SK-N-SH (cell line): ENCODE data around the gene ABHD16B. TPM values are rescaled to one million over a fixed set of nuclear protein-coding genes. Genes with fewer than 3 reads are reported as not detected.

Experiments used
- CTCF ChIA-PET: fragments of 300-600, 350-600 bp; formaldehyde crosslinking; extraction: SDS; loops from one replicate; lab custom pipeline; 2021; lab: Yijun Ruan, JAX
- POLR2A ChIA-PET: fragments of 350-600 bp; sonication (Branson Sonifier 250); formaldehyde crosslinking; extraction: SDS; loops from one replicate; lab custom pipeline; 2020; ENCODE audit warnings: antibody characterized with exemption, inconsistent platforms; lab: Yijun Ruan, JAX
- DNase-seq: peaks from one replicate; pipeline ENCODE4 v3.0.0; 2012
- H2AFZ ChIP-seq: fragments of 200-600 bp; sonication (generic); 2 replicates; pipeline ENCODE4 v1.8.1; 2016; ENCODE audit warnings: antibody characterized with exemption, mild to moderate bottlenecking, low read depth
- H3F3A ChIP-seq: fragments of 200-600 bp; sonication (generic); replicated peaks from 2 replicates; pipeline ENCODE3; 2016; ENCODE audit warnings: antibody characterized with exemption, mild to moderate bottlenecking; ENCODE audit not compliant: insufficient read depth
- H3K27ac ChIP-seq, 2 experiments: fragments of 200-500 bp in 1 of 2; fragments of 200-600 bp in 1 of 2; sonication (Bioruptor generic) in 1 of 2; sonication (generic), shearing (Covaris generic) in 1 of 2; 2 replicates each; pipeline versions ENCODE4 v1.5.1 to v1.6.1; 2014 to 2016; ENCODE audit warnings: low read depth in 2 of 2, inconsistent platforms in 1 of 2, low read length in 1 of 2, mild to moderate bottlenecking in 1 of 2, mixed read lengths in 1 of 2
- H3K27me3 ChIP-seq: fragments of 200-600 bp; sonication (generic), shearing (Covaris generic); 2 replicates; pipeline ENCODE4 v1.6.1; 2016; ENCODE audit warnings: mixed run types; ENCODE audit not compliant: insufficient read depth
- H3K36me3 ChIP-seq, 2 experiments: fragments of 200-500 bp in 1 of 2; fragments of 200-600 bp in 1 of 2; sonication (Bioruptor generic) in 1 of 2; sonication (generic) in 1 of 2; replicated peaks in 1 of 2; 2 replicates each; pipeline versions ENCODE3 to v1.5.1; 2014 to 2016; ENCODE audit warnings: low read length in 1 of 2, mild to moderate bottlenecking in 1 of 2; ENCODE audit not compliant: insufficient read depth in 2 of 2, control insufficient read depth in 1 of 2
- H3K4me1 ChIP-seq, 2 experiments: fragments of 200-500 bp in 1 of 2; fragments of 200-600 bp in 1 of 2; sonication (Bioruptor generic) in 1 of 2; sonication (generic), shearing (Covaris generic) in 1 of 2; 2 replicates each; pipeline versions ENCODE4 v1.5.1 to v1.6.1; 2014 to 2016; ENCODE audit warnings: low read depth in 1 of 2, low read length in 1 of 2, mixed run types in 1 of 2; ENCODE audit not compliant: insufficient read depth in 2 of 2, control insufficient read depth in 1 of 2
- H3K4me2 ChIP-seq: fragments of 200-600 bp; sonication (generic), shearing (Covaris generic); 2 replicates; pipeline ENCODE4 v1.6.1; 2017; ENCODE audit warnings: mixed run types
- H3K4me3 ChIP-seq, 2 experiments: fragments of 200-500 bp in 1 of 2; fragments of 200-600 bp in 1 of 2; sonication (Bioruptor generic) in 1 of 2; sonication (generic), shearing (Covaris generic) in 1 of 2; 2 replicates each; pipeline versions ENCODE4 v1.5.1 to v1.8.1; 2014 to 2016; ENCODE audit warnings: low read depth in 2 of 2, inconsistent platforms in 1 of 2, low read length in 1 of 2, mild to moderate bottlenecking in 1 of 2, mixed read lengths in 1 of 2, moderate library complexity in 1 of 2
- H3K79me2 ChIP-seq: fragments of 200-600 bp; sonication (generic); 2 replicates; pipeline ENCODE4 v1.8.1; 2017; ENCODE audit warnings: mild to moderate bottlenecking; ENCODE audit not compliant: insufficient read depth
- H3K9ac ChIP-seq: fragments of 200-600 bp; sonication (generic); 2 replicates; pipeline ENCODE4 v1.6.1; 2017; ENCODE audit warnings: mixed run types
- H3K9me2 ChIP-seq: fragments of 200-600 bp; sonication (generic); 2 replicates; pipeline ENCODE4 v1.6.1; 2017; ENCODE audit warnings: mixed run types
- H3K9me3 ChIP-seq: fragments of 200-600 bp; sonication (generic); 2 replicates; pipeline ENCODE4 v1.6.1; 2017; ENCODE audit warnings: mixed run types, mild to moderate bottlenecking, moderate library complexity
- H4K20me1 ChIP-seq: fragments of 200-600 bp; sonication (generic); 2 replicates; pipeline ENCODE4 v1.6.1; 2017; ENCODE audit warnings: mild to moderate bottlenecking, mixed run types; ENCODE audit not compliant: insufficient read depth
- ELF1 ChIP-seq: IDR thresholded peaks from 2 replicates; pipeline ENCODE4 v1.4.0; 2012
- GABPA ChIP-seq: IDR thresholded peaks from 2 replicates; pipeline ENCODE4 v1.4.0; 2012; ENCODE audit warnings: low read depth, mild to moderate bottlenecking
- MAX ChIP-seq: IDR thresholded peaks from 2 replicates; pipeline ENCODE4 v1.4.0; 2012; ENCODE audit warnings: low read depth
- NRF1 ChIP-seq: IDR thresholded peaks from 2 replicates; pipeline ENCODE4 v1.6.1; 2012; ENCODE audit warnings: low read depth, mild to moderate bottlenecking, low read length
- POLR2AphosphoS5 ChIP-seq: IDR thresholded peaks from 2 replicates; pipeline ENCODE4 v1.6.1; 2012; ENCODE audit warnings: low read depth, low read length
- RCOR1 ChIP-seq: fragments of 150-350 bp; IDR thresholded peaks from 2 replicates; pipeline ENCODE4 v1.6.1; 2017; ENCODE audit warnings: antibody characterized with exemption, low read length
- USF2 ChIP-seq: fragments of 150-350 bp; IDR thresholded peaks from 2 replicates; pipeline ENCODE4 v1.6.1; 2017; ENCODE audit warnings: antibody characterized with exemption, low read length, low read depth, borderline replicate concordance
- WGBS: methylation state at CpG from one replicate; pipeline ENCODE4 v1.1.6; 2017; ENCODE audit warnings: low lambda C conversion rate; 5-methylcytosine and 5-hydroxymethylcytosine counted together
- polyA plus RNA-seq, 3 experiments: library from polyadenylated mRNA; depleted of rRNA; stranded (reverse); fragments of >200 nt; gene quantifications; 2 replicates each; pipeline ENCODE4 v1.2.3, GENCODE V29; 2012
- TF ChIP-seq, protein P1 (sequence below): IDR thresholded peaks from 2 replicates; pipeline ENCODE4; 2012
- TF ChIP-seq, protein P2 (sequence below): fragments of 150-350 bp; IDR thresholded peaks from 2 replicates; pipeline ENCODE4 v1.6.1; 2016; ENCODE audit warnings: mild to moderate bottlenecking, low read depth, low read length
- TF ChIP-seq, protein P3 (sequence below): IDR thresholded peaks from 2 replicates; pipeline ENCODE4 v1.4.0; 2012; ENCODE audit warnings: low read depth, borderline replicate concordance

Gene ABHD16B
- polyA plus RNA-seq, 1 of the 3 experiments (the other 2 are of a cell fraction), result not detected

DNA sequence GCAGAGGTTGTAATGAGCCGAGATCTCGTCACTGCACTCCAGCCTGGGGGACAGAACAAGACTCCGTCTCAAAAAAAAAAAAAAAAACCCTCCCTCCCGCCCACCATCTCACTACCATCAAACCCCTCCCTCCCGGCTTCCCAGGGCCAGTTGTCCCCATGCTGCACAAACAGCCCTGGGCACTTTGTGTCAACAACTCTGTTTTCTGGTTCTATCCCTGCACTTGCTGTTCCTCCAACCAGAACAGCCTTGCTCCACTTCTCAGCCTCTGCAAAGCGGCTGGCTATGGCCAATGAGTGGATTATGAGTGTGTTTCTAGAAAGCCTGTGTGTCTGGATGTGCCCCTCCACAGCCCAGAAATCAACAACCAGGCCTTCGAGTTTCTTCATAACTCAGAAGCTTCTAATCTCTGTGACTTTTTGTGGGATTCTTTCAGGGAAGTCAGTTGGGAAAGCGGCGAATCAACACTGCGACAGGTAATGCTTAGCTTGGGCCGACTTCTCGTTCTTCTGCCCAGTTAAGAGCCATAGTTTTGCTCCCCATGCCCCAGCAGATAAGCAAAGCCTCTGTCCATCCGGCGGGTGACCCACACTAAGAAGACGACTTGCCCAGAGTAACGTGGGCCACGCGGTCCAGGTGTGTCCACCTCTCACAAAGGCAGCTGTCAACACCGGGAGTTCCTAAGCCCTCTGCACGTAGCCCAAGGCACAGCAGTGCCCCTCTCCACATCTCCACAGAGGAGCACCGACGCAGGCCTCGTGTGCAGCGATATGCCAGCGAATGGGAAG is 35.8 kb upstream of the ABHD16B start:
- Histone ChIP-seq H3K27me3 (peaks cover 6% of the 10 kb centered on the region; the same call in 1 of the 2 replicates), H4K20me1 (no peaks in the 10 kb centered on the region), H3K9me3 (no peaks in the 10 kb centered on the region), H3K27ac (no peak overlapping the region), H3K4me2 (no peak overlapping the region), H3K4me1 (peaks cover 0 to 4% of the 10 kb centered on the region in 2 experiments; a peak in 1 of 4 replicates), H3K79me2 (no peaks in the 10 kb centered on the region), H3K9me2 (no peaks in the 10 kb centered on the region), H3K4me3 (no peak overlapping the region), H3K9ac (no peak overlapping the region), H3F3A (peaks cover 4% of the 10 kb centered on the region), H2AFZ (no peak overlapping the region), H3K36me3 (no peaks in the 10 kb centered on the region)
- WGBS, result 79% methylated on average over 23 of the region's 25 CpGs
- POLR2A ChIA-PET, result no interaction called here
- CTCF ChIA-PET, result interaction anchor here (1.1 kb wide), 1 partner anchor 50 kb away, joined by 3 read pairs; no protein-coding TSS in a partner anchor
- DNase-seq, result no peak
- TF ChIP-seq, protein P1, sequence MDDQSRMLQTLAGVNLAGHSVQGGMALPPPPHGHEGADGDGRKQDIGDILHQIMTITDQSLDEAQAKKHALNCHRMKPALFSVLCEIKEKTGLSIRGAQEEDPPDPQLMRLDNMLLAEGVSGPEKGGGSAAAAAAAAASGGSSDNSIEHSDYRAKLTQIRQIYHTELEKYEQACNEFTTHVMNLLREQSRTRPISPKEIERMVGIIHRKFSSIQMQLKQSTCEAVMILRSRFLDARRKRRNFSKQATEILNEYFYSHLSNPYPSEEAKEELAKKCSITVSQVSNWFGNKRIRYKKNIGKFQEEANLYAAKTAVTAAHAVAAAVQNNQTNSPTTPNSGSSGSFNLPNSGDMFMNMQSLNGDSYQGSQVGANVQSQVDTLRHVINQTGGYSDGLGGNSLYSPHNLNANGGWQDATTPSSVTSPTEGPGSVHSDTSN, result no peak
- TF ChIP-seq RCOR1, result no peak
- TF ChIP-seq MAX, result no peak
- no peak for TF ChIP-seq POLR2AphosphoS5
- no peak for TF ChIP-seq USF2
- no peak for TF ChIP-seq ELF1
- no peak for TF ChIP-seq NRF1
- TF ChIP-seq, protein P2, sequence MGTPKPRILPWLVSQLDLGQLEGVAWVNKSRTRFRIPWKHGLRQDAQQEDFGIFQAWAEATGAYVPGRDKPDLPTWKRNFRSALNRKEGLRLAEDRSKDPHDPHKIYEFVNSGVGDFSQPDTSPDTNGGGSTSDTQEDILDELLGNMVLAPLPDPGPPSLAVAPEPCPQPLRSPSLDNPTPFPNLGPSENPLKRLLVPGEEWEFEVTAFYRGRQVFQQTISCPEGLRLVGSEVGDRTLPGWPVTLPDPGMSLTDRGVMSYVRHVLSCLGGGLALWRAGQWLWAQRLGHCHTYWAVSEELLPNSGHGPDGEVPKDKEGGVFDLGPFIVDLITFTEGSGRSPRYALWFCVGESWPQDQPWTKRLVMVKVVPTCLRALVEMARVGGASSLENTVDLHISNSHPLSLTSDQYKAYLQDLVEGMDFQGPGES, result no peak
- TF ChIP-seq GABPA, result no peak
- TF ChIP-seq, protein P3, sequence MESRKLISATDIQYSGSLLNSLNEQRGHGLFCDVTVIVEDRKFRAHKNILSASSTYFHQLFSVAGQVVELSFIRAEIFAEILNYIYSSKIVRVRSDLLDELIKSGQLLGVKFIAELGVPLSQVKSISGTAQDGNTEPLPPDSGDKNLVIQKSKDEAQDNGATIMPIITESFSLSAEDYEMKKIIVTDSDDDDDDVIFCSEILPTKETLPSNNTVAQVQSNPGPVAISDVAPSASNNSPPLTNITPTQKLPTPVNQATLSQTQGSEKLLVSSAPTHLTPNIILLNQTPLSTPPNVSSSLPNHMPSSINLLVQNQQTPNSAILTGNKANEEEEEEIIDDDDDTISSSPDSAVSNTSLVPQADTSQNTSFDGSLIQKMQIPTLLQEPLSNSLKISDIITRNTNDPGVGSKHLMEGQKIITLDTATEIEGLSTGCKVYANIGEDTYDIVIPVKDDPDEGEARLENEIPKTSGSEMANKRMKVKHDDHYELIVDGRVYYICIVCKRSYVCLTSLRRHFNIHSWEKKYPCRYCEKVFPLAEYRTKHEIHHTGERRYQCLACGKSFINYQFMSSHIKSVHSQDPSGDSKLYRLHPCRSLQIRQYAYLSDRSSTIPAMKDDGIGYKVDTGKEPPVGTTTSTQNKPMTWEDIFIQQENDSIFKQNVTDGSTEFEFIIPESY, result no peak
